Subcutaneous abdominal adipose tissue (tissue), 5 donors: ENCODE results near the gene ABO.
"Not testable (repeated sequence)": the region's sequence is repeated elsewhere in the genome, so short reads cannot be mapped to it uniquely, and the experiment has no call there.

ENCODE experiments used
- H3K27ac ChIP-seq: one replicate; pipeline ENCODE4 v1.7.0; 2013; ENCODE audit warnings: low read depth, mild to moderate bottlenecking, inconsistent platforms, low read length, moderate library complexity
- H3K27me3 ChIP-seq, 5 donors: one replicate each; pipeline ENCODE4 v1.7.0; 2013; ENCODE audit warnings: low read length in 5 of 5, inconsistent platforms in 1 of 5; ENCODE audit not compliant: control insufficient read depth in 5 of 5, insufficient read depth in 4 of 5
- H3K36me3 ChIP-seq, 5 donors: one replicate each; pipeline ENCODE4 v1.7.0; 2013; ENCODE audit warnings: low read length in 5 of 5; ENCODE audit not compliant: control insufficient read depth in 5 of 5, insufficient read depth in 5 of 5
- H3K4me1 ChIP-seq, 5 donors: one replicate each; pipeline ENCODE4 v1.7.0; 2013; ENCODE audit warnings: low read length in 5 of 5, mild to moderate bottlenecking in 3 of 5, moderate library complexity in 1 of 5; ENCODE audit not compliant: control insufficient read depth in 5 of 5, insufficient read depth in 5 of 5
- H3K4me3 ChIP-seq, 5 donors: one replicate each; pipeline ENCODE4 v1.7.0; 2013; ENCODE audit warnings: low read length in 5 of 5, low read depth in 1 of 5
- H3K9ac ChIP-seq, 5 donors: one replicate each; pipeline ENCODE4 v1.7.0; 2013; ENCODE audit warnings: low read length in 5 of 5, mild to moderate bottlenecking in 4 of 5, moderate library complexity in 3 of 5
- H3K9me3 ChIP-seq, 5 donors: one replicate each; pipeline ENCODE4 v1.7.0; 2013; ENCODE audit warnings: low read length in 5 of 5; ENCODE audit not compliant: control insufficient read depth in 5 of 5
- donor health status: healthy.
- donor health status: healthy.
- donor health status: healthy.
- donor health status: healthy.
- donor health status: healthy.

Gene ABO

DNA sequence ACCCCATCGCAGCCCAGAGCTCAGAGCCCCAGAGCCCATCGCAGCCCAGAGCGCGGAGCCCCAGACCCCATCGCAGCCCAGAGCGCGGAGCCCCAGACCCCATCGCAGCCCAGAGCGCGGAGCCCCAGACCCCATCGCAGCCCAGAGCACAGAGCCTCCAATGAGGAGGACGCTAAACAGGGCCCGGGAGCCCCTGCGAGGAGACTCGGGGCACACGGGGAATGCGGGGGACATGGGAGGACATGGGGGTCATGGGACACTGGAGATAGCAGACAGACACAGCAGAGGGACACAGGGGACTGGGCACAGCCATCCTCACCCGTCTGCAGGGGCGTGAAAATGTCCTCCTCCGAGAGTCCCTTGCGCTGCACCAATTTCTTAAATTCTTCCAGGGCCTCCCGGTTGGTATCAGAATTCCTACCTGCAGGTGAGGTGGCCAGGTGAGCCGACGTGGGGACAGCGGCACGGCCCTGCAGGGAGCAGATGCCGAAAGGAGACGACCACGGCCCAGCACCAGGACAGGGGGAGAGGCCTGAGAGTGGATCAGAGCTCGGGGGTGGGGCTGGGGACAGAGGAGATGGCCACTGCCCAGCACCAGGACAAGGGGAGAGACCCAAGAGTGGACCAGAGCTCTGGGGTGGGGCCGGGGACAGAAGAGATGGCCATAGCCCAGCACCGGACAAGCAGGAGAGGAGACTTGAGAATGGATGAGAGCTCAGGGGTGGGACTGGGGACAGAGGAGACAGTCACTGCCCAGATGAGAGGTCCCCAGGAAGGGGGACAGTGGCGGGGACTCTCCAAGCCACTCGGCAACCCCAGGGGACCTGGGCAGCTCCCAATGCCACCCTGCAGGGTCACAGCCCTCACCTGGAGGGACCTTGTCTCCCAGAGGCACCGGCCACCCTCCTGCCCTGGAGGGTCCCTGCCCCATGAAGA is 68.7 kb downstream of the ABO start:
- no peaks in the 10 kb centered on the region for H3K36me3 ChIP-seq
- H3K9ac ChIP-seq, result no peak overlapping the region
- H3K9me3 ChIP-seq, result peaks cover 0 to 5% (median 3%) of the 10 kb centered on the region in 5 donors
- no peaks in the 10 kb centered on the region for H3K4me1 ChIP-seq
- H3K27me3 ChIP-seq, result peaks cover 6 to 24% (median 22%) of the 10 kb centered on the region in 5 donors
- no peak overlapping the region for H3K4me3 ChIP-seq
- no peak overlapping the region for H3K27ac ChIP-seq

GRCh38 chr9:133205481-133205887 is 69.5 kb downstream of the ABO start:
- not testable (repeated sequence) for H3K27ac ChIP-seq, H3K36me3 ChIP-seq, H3K4me1 ChIP-seq, H3K4me3 ChIP-seq, H3K9ac ChIP-seq, H3K9me3 ChIP-seq
- H3K27me3 ChIP-seq, result peaks cover 5 to 19% (median 15%) of the 10 kb centered on the region in 5 donors
